GM18499 (cell line): Measurements from ENCODE around the gene KAZN.

Experiments
- ATAC-seq: cut with Tn5 transposase; IDR thresholded peaks from one replicate; pipeline ENCODE4 v1.9.1; 2021; ENCODE audit warnings: moderate number of reproducible peaks; ENCODE audit not compliant: insufficient read depth, unreplicated experiment

The KAZN gene

DNA sequence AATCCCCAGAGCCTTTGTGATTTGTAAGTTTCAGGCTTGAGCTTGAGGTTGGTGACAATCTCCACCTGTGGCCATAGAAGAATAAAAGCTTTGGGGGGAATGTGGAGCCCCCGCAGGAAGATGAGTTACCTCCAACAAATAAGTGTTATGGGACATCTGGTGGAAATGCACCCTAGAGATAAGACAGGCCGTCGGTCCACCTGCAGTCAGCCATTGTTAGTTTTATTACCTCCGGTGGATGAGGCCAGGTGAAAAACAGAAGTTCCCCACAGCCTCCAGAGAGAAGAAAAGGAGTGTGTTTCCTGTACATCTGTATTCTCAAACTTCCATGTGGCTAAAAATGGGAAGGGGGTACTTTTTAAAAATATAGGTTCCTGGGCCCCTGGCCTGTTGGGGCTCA is 137.4 kb downstream of the KAZN start:
- no peak for ATAC-seq

DNA sequence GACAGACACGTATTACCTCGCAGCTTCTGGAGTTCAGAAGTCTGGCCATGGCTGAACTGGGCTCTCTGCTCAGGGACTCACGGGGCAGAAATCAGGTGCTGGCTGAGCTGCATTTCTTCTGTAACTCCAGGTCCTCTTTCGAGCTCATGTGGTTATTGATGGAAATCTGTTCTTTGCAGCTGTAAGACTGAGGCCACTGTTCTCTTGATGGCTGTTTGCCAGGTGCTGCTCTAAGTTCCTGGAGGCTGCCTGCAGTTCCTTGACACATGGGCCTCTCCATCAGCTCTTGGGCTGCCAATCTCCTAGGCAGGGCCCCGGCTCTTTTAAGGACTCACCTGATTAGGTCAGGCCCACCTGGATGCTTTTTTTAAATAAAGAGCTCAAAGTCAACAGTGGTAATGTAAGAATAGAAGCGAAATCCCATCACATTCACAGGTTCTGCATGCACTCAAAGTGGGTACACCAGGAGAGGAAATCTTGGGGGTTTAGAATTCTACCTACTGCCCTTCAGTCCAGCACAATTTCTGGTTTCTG is 139.1 kb downstream of the KAZN start:
- ATAC-seq: no peak

DNA sequence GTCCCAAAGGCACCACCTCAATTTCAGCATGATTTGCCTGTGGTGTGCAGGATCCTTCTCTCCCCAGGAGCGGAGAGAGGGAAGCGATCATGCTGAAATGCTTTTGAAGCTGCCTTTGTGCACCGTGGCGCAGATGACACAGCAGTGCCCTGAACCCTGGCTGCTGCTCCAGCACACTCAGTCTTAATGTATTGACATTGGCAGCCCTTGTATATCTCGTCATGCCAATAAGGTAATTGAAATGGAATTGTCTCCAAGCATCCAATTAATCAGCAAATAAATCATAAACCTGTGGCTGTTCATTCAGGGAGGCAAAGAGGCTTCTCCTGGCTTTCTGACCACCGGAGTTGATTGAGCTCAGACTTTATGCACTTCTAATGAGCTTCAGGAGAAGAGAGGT is 139.8 kb downstream of the KAZN start:
- no peak for ATAC-seq

DNA sequence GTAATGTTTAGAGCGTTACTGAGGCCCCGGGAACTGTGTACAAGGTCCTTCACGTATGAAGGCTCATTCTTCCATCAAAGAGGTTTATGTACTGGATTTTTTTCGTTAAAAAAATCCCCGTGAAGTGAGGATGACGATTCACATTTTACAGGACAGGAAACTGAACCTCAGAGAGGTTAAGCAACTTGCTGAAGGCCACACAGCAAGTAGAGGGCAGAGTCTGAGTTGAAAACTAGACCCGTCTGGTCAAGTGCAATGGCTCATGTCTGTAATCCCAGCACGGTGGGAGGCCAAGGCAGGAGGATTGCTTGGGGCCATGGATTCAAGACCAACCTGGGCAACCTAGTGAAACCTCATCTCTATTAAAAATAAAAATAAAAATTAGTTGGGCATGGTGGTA is 140.2 kb downstream of the KAZN start:
- no peak for ATAC-seq

DNA sequence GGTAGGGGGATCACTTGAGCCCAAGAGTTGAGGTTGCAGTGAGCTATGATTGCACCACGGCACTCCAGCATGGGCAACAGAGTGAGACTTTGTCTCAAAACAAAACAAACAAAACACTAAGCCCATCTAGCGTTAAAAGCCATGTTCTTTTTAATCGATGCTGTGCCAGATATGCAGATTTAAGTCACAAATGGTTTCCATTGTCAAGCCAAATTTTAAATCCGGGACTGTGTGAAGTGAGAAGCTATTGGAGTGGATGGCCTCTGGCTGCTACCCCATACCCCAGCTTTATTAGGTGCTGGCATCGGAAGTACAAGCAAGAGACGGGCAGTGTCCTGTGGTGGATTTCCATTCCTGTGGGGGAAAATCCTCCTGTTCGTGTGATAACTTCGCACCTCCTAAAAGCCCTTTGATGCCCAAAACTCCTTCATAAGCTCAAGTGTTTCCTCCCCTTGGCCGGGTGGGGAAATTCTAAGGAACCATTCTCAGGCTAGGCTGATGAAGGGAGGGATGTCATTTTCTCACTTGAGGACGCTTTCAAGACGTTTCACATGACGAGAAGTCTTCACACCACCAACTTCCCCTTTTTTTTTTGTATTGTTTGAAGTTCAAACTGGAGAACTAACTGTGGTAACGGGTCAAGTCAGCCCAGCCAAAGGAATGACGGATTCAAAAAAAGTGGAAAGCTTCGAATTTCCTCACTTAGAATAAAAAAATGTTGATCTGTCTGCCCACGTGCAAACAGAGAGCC is 140.8 kb downstream of the KAZN start:
- no peak for ATAC-seq

DNA sequence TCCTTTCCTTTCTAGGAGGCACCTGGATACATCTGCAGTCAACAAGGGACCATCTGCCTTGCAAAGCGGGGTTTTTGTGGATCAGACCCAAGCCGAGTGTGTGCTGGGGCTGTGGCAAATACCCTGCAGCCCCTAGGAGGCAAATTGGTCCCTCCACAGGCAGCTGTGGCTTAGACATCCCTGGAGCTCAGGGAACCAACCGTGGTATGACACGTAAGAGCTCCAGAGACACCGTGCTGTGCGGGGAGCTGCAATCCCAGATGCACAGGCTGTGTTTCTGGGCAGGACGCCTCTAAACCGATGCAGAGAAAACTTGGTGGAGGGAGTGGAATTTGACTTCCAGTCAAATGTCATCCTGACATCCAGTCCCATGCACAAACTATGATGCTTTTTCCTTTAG is 141.5 kb downstream of the KAZN start:
- no peak for ATAC-seq

DNA sequence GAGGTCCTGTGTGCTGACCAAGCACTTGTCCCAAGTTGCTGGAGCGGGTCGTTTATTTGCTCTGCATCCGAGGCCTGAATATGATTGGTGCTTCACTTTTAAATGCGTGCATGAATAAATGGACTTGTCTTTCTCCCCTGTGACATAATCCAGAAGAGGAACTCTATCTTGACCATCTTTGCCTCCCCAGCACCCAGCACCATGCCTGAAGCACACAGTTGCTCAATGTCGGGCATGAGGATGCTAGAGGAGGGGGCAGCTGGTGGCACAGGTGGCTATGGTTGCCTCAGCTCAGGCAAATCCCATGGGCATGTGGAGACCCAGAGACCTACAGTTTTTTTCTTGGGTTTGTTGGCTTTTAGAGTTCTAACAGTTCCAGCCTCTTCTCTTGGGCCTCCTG is 142.6 kb downstream of the KAZN start:
- ATAC-seq: no peak

DNA sequence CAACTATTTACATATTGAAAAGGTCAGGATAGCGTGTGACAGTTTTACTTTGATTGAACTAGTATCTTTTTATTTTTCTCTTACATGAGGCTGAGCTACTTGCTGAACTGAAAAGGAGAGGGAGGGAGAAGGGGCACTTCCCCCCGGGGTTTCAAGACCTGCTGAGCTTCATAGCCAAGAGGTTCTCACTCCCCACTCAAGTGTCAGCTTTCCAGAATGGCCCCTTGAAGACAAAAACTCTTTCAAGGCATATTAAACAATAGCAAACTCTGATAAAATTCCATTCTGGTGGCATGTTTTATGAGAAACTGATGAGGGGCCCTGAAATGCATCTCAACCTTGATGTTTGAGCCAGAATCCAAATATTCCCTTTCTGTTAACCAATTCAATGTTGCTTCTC is 143.0 kb downstream of the KAZN start:
- ATAC-seq: no peak

DNA sequence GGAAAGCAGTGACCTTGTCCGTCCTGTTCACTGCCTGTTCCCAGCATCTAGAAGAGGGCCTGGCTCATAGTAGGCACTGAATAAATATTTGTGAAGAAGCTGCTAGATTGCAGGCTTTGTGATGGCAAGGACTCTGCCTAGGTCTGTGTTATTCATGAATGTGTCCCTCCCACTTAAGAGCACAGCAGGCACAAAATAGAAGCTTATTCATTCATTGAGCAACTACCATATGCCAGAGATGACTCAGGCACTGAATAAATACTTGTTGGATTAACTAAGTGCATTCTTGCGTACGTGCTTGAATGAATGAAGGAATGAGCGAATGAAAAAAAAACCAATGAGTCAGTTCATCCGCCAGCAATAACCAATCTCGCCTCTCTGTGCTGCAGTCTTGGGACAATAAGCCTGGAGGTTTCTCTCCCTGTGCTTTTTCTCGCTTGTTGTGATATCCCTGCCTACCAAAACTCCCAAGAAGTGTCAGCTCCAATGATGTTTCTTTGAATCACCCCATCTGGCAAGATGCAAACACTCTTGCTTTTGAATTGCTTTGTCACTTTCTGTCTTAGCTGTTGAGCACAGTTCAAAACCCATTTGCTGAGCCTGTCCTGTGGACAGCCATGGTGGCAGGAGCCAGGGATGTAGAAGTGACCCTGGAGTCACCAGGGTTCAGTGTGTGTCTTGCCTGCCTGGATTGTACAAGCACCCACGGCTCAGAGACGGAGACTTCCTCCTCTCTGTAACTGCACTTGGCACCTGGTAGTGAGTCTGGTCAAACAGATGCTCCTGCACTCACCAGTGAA is 143.9 kb downstream of the KAZN start:
- ATAC-seq: no peak

DNA sequence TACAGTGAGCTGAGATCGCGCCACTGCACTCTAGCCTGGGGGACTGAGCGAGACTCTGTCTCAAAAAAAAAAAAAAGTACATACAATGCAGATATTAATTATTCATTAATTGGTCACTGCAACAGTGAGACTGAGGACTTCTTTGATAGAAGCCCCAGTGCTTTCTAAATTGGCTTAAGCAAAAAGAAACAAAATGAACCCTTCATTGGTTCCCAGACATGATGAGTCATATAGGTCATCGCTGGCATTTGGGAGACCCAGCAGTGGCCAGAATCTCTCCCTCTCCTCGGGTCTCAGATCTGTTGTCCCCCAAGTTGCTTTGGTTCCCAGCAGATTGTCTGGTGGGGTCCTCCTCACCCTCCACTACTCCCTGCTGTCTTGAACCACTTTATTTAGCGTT is 144.9 kb downstream of the KAZN start:
- no peak for ATAC-seq

DNA sequence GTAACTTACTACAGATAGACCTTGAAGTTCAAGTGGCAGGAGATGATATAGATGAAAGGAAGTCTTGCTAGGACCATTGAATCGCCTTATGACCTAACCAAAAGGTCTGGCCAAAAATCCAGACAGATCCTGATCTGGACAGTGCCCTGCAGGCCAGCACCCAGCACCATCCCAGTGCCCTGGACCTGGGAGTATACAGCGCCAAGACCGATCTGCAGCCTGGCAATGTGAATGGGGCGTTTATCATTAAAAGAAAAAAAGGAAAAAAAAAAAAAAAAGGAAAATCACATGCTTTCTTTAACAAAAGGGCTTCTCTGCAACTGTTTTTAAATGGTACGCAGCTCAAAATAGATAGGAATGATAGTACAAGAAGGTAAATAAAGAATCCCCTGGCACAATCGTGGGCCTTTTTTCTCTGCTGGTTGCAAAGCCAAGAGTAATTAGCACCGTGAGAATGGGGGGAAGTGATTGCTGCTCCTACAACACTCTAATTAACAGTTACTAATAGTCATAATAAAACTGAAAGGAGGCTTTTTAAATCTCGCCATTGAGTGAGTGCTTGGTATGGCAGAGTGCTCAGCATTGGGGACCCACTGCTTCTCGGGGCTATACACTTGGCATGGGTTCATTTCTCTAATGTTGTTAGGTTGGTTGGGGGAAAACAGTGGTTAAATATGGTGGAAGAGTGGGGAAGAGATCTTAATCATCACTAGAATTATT is 146.7 kb downstream of the KAZN start:
- ATAC-seq: no peak

DNA sequence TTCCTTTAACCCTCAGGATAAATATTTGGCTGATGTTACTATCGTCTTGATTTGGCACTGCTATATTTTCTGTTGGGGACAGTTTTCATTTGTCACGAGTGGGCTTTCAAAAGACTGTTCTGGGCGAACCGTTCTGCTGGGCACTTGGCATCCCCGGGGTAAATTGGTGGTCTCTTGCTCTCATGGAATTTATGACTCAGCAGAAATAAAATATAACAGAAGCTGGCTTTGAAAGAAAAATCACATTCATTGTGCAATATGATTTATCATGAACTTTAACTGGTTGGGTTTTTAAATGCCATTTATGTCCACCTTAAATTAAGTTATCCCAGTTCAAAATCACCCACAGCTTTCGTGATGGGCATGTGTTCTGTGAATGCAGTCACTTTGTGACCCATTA is 147.3 kb downstream of the KAZN start:
- ATAC-seq: no peak

DNA sequence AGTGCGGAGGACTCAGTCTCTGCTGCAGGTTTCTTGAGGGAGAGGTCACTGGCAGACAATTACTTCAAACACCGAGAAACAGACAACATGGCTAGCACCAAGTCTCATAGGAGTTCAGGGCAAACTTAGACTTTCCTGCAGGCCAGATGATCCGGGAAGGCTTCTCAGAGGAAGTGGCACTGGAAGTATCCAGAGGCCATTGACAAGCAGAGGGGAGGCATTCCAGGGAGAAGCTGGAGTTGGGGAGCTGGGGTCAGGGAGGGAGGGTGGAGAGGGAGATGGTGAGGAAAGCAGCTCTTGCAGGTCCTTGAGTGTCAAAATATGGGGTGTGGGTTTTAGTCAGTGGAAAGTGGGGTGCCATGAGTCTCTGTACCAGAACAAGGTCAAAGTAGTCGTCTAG is 147.9 kb downstream of the KAZN start:
- ATAC-seq: no peak

DNA sequence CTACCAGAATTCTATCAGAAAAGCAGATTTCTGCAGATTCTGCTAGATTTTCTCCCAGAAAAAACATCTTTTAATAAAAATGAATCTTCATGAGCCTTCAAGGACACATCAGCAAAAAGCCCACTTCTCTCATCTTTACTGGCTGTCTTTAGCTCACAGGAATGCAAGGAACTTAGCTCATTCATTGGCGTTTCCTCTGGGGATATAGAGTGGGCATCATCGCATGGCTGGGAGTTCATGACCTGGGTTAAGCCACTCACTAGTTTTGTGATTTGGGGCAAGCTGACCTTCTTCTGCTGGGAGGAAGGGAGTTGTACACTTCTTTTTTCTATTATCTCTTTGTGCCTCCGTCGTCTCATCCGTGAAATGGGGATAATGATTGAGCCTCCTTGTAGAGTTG is 149.7 kb downstream of the KAZN start:
- no peak for ATAC-seq

DNA sequence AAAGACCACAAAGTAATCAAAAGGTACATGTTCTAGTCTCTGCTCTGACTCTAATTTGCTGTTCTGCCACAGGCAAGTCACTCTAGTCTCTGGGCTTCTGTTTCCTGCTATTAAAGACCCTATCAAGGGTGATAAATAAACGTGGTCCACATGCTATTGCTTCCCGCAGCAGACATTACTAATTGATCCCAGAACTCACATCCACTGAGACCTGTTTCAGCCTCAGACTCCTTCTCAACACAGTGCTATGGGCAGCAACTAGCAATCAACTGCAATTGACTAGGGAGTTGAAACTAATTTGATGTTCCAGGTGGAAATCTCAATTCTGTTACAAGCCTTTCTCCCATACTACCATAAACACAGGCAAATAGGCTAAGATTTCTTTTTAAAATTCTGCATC is 150.5 kb downstream of the KAZN start:
- no peak for ATAC-seq

DNA sequence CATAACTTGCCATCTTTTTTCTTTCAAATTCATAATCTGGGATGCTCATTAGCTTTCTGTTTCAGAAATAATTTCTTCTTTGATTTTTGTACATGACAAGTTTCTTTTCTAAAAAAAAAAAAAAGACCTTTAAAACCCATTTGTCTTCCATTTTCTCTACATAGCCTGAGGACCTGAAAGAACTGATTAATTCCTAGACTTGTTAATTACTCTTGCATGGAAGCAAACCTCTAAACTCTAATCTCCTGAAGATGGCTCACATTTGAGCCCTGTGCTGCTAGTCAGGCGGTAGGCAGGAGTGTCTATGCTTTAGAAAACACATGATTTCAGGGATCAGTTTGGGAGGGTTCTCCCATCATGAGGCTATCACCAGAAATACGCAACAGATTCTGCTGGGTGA is 152.0 kb downstream of the KAZN start:
- no peak for ATAC-seq

DNA sequence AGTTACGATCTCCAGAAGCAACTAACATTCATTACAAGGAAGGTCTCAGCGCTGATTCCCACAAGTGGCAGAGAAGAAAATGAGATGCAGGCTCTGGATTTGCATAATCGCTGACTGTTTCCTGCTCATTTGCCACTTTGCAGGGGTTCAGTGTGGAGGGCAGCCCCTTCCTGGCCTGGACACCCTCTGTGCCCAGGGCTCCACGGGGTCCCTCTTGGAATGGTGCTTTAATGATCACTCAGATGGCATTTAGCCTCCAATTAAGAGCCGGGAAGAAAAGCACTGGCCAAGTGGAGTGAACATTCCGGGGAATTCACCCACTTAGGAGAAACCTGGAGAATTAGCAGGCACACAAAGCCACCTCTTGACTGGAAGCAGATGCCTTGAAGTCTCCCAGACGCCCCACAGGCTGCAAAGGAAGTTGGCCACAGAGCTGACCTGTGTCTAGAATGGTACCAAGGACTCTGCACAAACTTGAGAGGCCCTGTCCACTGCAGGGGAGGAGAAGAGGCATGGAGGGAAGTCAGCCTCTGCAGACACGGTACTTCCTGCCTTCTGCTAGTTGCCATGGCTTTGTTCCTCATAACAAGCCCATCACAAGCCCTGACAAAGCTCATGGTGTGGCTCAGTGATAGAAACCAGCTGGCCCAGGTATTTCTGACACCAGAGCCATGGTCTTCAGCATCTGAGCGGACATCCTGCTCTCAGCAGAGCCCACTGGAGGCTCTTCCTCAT is 157.2 kb downstream of the KAZN start:
- ATAC-seq: no peak

DNA sequence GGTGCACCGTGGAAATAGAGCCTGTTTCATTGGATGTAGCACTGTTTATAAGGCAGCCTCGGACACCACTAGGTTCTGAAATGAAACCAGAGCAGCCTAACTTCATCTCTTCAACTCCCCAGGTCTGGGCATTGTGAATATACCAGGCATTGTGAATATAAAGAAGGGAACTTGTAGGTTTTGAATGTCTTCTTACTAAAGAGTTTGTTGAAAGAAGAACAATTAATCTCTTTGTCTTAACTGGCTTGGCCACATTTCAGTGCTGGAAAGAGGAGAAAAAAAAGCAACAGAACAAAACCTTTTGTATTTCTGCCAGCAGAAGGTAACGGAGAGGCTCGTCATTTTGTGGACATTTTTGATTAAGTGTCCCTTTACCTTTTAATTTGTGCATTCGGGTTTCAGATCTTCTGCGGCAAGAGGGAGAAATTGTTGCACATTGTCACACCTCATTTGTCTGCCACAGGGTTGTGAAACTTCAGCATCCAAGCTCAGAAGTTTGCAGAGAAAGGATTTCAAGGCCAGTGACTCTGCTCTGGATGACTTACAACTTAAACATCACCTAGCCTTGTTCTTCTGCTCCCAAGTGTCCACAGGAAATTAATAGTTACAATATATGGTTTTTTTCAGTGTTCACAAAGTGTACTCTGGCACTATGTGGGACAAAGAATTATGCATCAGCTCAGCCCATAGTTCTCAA is 158.3 kb downstream of the KAZN start:
- ATAC-seq: no peak

DNA sequence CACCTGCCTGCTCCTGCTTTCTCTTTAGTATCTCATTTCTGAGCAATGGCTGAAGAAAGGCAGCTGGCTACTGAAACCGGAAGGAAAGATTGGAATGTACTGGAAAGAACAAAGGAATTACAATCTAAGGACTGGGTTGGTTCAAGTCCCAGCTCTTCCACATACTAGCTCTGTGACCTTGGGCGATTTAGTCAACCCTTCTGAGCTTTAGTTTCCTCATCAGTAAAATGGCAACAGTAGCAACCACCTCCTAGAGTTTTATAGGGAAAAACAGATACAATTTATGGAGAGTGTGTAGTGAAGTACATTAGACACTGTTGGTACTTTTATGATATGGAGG is 158.8 kb downstream of the KAZN start:
- ATAC-seq: no peak
